Liver (tissue), 9 donors: ENCODE measurements around the gene DOK5. TPM values are rescaled to one million over a fixed set of nuclear protein-coding genes. Genes with fewer than 3 reads are reported as not detected.

ENCODE experiments used
- DNase-seq: peaks from one replicate; pipeline ENCODE4 v3.0.0-alpha.2; 2017; ENCODE audit warnings: low spot score
- H3K27ac ChIP-seq, 2 donors: one replicate each; pipeline ENCODE4 v1.7.0; 2013; ENCODE audit warnings: inconsistent platforms in 2 of 2, low read length in 2 of 2, control low read depth in 1 of 2, low read depth in 1 of 2, mild to moderate bottlenecking in 1 of 2
- H3K27me3 ChIP-seq, 4 donors: one replicate each; pipeline versions ENCODE4 v1.6.1 to v1.7.0; 2013; ENCODE audit warnings: low read length in 3 of 4, inconsistent platforms in 1 of 4, mild to moderate bottlenecking in 1 of 4, moderate library complexity in 1 of 4; ENCODE audit not compliant: control insufficient read depth in 4 of 4, insufficient read depth in 4 of 4
- H3K36me3 ChIP-seq, 4 donors: one replicate each; pipeline versions ENCODE4 v1.6.1 to v1.7.0; 2013; ENCODE audit warnings: low read length in 3 of 4, mild to moderate bottlenecking in 3 of 4, low read depth in 1 of 4, moderate library complexity in 1 of 4; ENCODE audit not compliant: control insufficient read depth in 4 of 4, insufficient read depth in 3 of 4
- H3K4me1 ChIP-seq, 4 donors: one replicate each; pipeline versions ENCODE4 v1.6.1 to v1.7.0; 2013; ENCODE audit warnings: low read length in 3 of 4, mild to moderate bottlenecking in 3 of 4, moderate library complexity in 1 of 4; ENCODE audit not compliant: control insufficient read depth in 4 of 4, insufficient read depth in 4 of 4
- H3K4me3 ChIP-seq, 3 donors: one replicate each; pipeline versions ENCODE4 v1.6.1 to v1.7.0; 2013; ENCODE audit warnings: low read length in 3 of 3, control low read depth in 1 of 3, low read depth in 1 of 3, mild to moderate bottlenecking in 1 of 3
- H3K9ac ChIP-seq, 2 donors: one replicate each; pipeline ENCODE4 v1.7.0; 2013; ENCODE audit warnings: low read length in 2 of 2, mild to moderate bottlenecking in 2 of 2, moderate library complexity in 2 of 2, control low read depth in 1 of 2, low read depth in 1 of 2
- H3K9me3 ChIP-seq, 4 donors: one replicate each; pipeline versions ENCODE4 v1.6.1 to v1.7.0; 2013; ENCODE audit warnings: low read length in 3 of 4; ENCODE audit not compliant: control insufficient read depth in 4 of 4
- EGR1 ChIP-seq, 2 donors: IDR thresholded peaks; 2 replicates each; pipeline ENCODE4 v1.6.1; 2016 to 2018; ENCODE audit warnings: antibody characterized with exemption in 2 of 2, low read depth in 2 of 2
- FOXA1 ChIP-seq: IDR thresholded peaks from 2 replicates; pipeline ENCODE4 v1.6.1; 2016; ENCODE audit warnings: antibody characterized with exemption
- FOXA2 ChIP-seq: IDR thresholded peaks from 2 replicates; pipeline ENCODE4 v1.6.1; 2016; ENCODE audit warnings: antibody characterized with exemption
- GABPA ChIP-seq, 2 donors: IDR thresholded peaks in 1 of 2; conservative IDR thresholded peaks in 1 of 2; 2 replicates each; pipeline ENCODE4 v1.6.1; 2016; ENCODE audit warnings: antibody characterized with exemption in 2 of 2, mild to moderate bottlenecking in 1 of 2, moderate library complexity in 1 of 2
- HNF4A ChIP-seq, 2 donors: conservative IDR thresholded peaks; 2 replicates each; pipeline ENCODE4 v1.6.1; 2016; ENCODE audit warnings: antibody characterized with exemption in 2 of 2, mild to moderate bottlenecking in 2 of 2
- HNF4G ChIP-seq: IDR thresholded peaks from 2 replicates; pipeline ENCODE4 v1.6.1; 2016; ENCODE audit warnings: antibody characterized with exemption
- NR2F2 ChIP-seq: IDR thresholded peaks from 2 replicates; pipeline ENCODE4 v1.6.1; 2016; ENCODE audit warnings: antibody characterized with exemption
- RAD21 ChIP-seq, 2 donors: IDR thresholded peaks; 2 replicates each; pipeline ENCODE4 v1.6.1; 2016; ENCODE audit warnings: antibody characterized with exemption in 2 of 2, mild to moderate bottlenecking in 2 of 2
- RXRA ChIP-seq, 2 donors: IDR thresholded peaks; 2 replicates each; pipeline ENCODE4 v1.6.1; 2017 to 2018; ENCODE audit warnings: antibody characterized with exemption in 2 of 2, mild to moderate bottlenecking in 1 of 2
- SP1 ChIP-seq: IDR thresholded peaks from 2 replicates; pipeline ENCODE4 v1.6.1; 2018; ENCODE audit warnings: antibody characterized with exemption, mild to moderate bottlenecking
- TAF1 ChIP-seq: conservative IDR thresholded peaks from 2 replicates; pipeline ENCODE4 v1.6.1; 2016; ENCODE audit warnings: antibody characterized with exemption, mild to moderate bottlenecking
- YY1 ChIP-seq: IDR thresholded peaks from 2 replicates; pipeline ENCODE4 v1.6.1; 2016; ENCODE audit warnings: antibody characterized with exemption, mild to moderate bottlenecking
- WGBS: extraction: QIAGEN DNeasy Blood & Tissue Kit; methylation state at CpG from one replicate; pipeline ENCODE4 v1.1.7; 2013; 5-methylcytosine and 5-hydroxymethylcytosine counted together
- polyA plus RNA-seq, 2 donors: library from polyadenylated mRNA; stranded (reverse) in 1 of 2; unstranded in 1 of 2; fragments of 200-250 nt in 1 of 2; fragments of >200 nt in 1 of 2; fragmentation: Nextera tagmentation in 1 of 2; extraction: Ambion mirVana in 1 of 2; gene quantifications; one replicate each; pipeline versions ENCODE4 v1.2.1 to v1.2.3, GENCODE V29; 2013 to 2015
- total RNA-seq, 2 donors: library from RNA; depleted of rRNA; stranded (reverse); fragments of >200 nt; gene quantifications; one replicate each; pipeline ENCODE4 v1.2.3, GENCODE V29; 2014
- TF ChIP-seq, protein P1 (sequence below): IDR thresholded peaks from 2 replicates; pipeline ENCODE4 v1.6.1; 2016; ENCODE audit warnings: antibody characterized with exemption
- TF ChIP-seq, protein P2 (sequence below): IDR thresholded peaks from 2 replicates; pipeline ENCODE4 v1.6.1; 2016; ENCODE audit warnings: antibody characterized with exemption
- TF ChIP-seq, protein P3 (sequence below): IDR thresholded peaks from 2 replicates; pipeline ENCODE4 v1.6.1; 2016; ENCODE audit warnings: antibody characterized with exemption, mild to moderate bottlenecking
- donor health status: healthy.
- donor health status: healthy.
- donor health status: healthy.
- donor health status: healthy.
- donor health status: healthy.

Gene DOK5
- total and polyA plus RNA-seq, 4 donors, result 0.05 to 0.16 (median 0.09) TPM

DNA sequence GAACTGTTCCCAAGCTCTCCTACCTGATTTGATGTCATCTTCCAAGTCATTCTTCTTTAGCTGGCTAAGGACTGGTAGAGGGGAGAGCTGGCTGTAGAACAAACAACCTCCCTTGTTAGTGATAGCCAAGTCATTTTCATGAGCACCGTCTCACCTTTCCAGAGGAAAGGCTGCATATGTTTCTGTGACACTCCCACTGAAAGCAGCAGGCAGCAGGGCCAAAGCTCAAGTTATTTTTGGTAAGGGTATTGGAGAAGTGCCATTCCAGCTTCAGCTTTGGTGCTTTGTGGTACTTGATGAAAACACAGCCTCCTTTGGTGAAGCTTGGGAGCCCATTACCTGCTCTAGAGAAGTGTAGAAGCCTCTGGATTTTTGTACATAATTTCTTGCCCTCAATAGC, 5.4 kb upstream of the DOK5 start:
- Histone ChIP-seq H3K9ac (no peak overlapping the region), H3K4me1 (no peaks in the 10 kb centered on the region), H3K27ac (no peak overlapping the region), H3K27me3 (peaks cover 0 to 2% (median 0%) of the 10 kb centered on the region in 4 donors), H3K36me3 (no peaks in the 10 kb centered on the region), H3K4me3 (no peak overlapping the region), H3K9me3 (peaks cover 0 to 2% (median 0%) of the 10 kb centered on the region in 4 donors)
- no peak for DNase-seq
- 41% methylated on average over 1 of the region's 1 CpG for WGBS
- TF ChIP-seq FOXA1 (no peak), RXRA (IDR thresholded peaks at IDR 0.05) (no peak), NR2F2 (no peak), FOXA2 (no peak), GABPA (IDR thresholded peaks at IDR 0.05 in 1 of 2, conservative IDR thresholded peaks at IDR 0.05 in 1 of 2) (no peak), YY1 (no peak), HNF4G (no peak), HNF4A (conservative IDR thresholded peaks at IDR 0.05) (no peak), EGR1 (IDR thresholded peaks at IDR 0.05; ENCODE audit: low read depth in 2 of 2) (no peak), RAD21 (IDR thresholded peaks at IDR 0.05) (no peak), TAF1 (no peak)
- TF ChIP-seq, protein P1, sequence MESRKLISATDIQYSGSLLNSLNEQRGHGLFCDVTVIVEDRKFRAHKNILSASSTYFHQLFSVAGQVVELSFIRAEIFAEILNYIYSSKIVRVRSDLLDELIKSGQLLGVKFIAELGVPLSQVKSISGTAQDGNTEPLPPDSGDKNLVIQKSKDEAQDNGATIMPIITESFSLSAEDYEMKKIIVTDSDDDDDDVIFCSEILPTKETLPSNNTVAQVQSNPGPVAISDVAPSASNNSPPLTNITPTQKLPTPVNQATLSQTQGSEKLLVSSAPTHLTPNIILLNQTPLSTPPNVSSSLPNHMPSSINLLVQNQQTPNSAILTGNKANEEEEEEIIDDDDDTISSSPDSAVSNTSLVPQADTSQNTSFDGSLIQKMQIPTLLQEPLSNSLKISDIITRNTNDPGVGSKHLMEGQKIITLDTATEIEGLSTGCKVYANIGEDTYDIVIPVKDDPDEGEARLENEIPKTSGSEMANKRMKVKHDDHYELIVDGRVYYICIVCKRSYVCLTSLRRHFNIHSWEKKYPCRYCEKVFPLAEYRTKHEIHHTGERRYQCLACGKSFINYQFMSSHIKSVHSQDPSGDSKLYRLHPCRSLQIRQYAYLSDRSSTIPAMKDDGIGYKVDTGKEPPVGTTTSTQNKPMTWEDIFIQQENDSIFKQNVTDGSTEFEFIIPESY, result no peak
- TF ChIP-seq, protein P2, sequence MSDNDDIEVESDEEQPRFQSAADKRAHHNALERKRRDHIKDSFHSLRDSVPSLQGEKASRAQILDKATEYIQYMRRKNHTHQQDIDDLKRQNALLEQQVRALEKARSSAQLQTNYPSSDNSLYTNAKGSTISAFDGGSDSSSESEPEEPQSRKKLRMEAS, result no peak

DNA sequence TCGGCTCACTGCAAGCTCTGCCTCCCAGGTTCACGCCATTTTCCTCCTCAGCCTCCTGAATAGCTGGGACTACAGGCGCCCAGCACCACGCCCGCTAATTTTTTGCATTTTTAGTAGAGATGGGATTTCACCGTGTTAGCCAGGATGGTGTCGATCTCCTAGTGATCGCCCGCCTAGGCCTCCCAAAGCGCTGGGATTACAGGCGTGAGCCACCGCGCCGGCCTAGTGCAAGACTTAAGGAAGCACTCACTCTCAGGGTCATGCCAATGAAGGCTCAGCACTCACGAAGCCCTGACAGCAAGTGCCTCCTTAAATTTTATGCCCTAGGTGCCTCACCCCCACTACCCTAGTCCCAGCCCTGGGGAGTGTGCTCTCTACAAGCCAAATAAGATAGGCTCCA, 4.7 kb upstream of the DOK5 start:
- H3K9ac ChIP-seq, result no peak overlapping the region
- no peak overlapping the region for H3K27ac ChIP-seq
- peaks cover 0 to 4% (median under 1%) of the 10 kb centered on the region in 4 donors for H3K4me1 ChIP-seq
- H3K9me3 ChIP-seq, result peaks cover 0 to 2% (median 0%) of the 10 kb centered on the region in 4 donors
- no peaks in the 10 kb centered on the region for H3K36me3 ChIP-seq
- TF ChIP-seq HNF4G (no peak), GABPA (IDR thresholded peaks at IDR 0.05 in 1 of 2, conservative IDR thresholded peaks at IDR 0.05 in 1 of 2) (no peak), SP1 (no peak), TAF1 (no peak), EGR1 (IDR thresholded peaks at IDR 0.05; ENCODE audit: low read depth in 2 of 2) (no peak), RAD21 (IDR thresholded peaks at IDR 0.05) (no peak), RXRA (IDR thresholded peaks at IDR 0.05) (no peak), YY1 (no peak), FOXA2 (no peak)
- TF ChIP-seq, protein P3, sequence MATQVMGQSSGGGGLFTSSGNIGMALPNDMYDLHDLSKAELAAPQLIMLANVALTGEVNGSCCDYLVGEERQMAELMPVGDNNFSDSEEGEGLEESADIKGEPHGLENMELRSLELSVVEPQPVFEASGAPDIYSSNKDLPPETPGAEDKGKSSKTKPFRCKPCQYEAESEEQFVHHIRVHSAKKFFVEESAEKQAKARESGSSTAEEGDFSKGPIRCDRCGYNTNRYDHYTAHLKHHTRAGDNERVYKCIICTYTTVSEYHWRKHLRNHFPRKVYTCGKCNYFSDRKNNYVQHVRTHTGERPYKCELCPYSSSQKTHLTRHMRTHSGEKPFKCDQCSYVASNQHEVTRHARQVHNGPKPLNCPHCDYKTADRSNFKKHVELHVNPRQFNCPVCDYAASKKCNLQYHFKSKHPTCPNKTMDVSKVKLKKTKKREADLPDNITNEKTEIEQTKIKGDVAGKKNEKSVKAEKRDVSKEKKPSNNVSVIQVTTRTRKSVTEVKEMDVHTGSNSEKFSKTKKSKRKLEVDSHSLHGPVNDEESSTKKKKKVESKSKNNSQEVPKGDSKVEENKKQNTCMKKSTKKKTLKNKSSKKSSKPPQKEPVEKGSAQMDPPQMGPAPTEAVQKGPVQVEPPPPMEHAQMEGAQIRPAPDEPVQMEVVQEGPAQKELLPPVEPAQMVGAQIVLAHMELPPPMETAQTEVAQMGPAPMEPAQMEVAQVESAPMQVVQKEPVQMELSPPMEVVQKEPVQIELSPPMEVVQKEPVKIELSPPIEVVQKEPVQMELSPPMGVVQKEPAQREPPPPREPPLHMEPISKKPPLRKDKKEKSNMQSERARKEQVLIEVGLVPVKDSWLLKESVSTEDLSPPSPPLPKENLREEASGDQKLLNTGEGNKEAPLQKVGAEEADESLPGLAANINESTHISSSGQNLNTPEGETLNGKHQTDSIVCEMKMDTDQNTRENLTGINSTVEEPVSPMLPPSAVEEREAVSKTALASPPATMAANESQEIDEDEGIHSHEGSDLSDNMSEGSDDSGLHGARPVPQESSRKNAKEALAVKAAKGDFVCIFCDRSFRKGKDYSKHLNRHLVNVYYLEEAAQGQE, result no peak
- TF ChIP-seq, protein P2, result no peak
- TF ChIP-seq, protein P1, result no peak
- H3K27me3 ChIP-seq, result peaks cover 0 to 2% (median under 1%) of the 10 kb centered on the region in 4 donors
- H3K4me3 ChIP-seq, result no peak overlapping the region
- WGBS, result 91% methylated on average over 15 of the region's 15 CpGs
- no peak for DNase-seq
